PC-3 (cell line): ENCODE results near the gene METRN. TPM values are rescaled to one million over a fixed set of nuclear protein-coding genes. Genes with fewer than 3 reads are reported as not detected.
A peak's percentile ranks its signal among the peaks of the same experiment; 100 is the strongest.

Source experiments
- ATAC-seq: fragments of 200-7000 bp; cut with Tn5 transposase; 2 replicates; pipeline ENCODE4 v1.9.1; 2020; ENCODE audit warnings: mild to moderate bottlenecking, moderate library complexity
- BruUV-seq: library from RNA; stranded (reverse); fragments of 400-500 nt; replicated peaks from 2 replicates; lab custom pipeline; 2021; lab: Mats Ljungman, UMichigan
- CTCF ChIA-PET: fragments of 300-600 bp; sonication (Branson Sonifier 250); formaldehyde crosslinking; loops from one replicate; lab custom pipeline; 2022; ENCODE audit warnings: antibody characterized with exemption; lab: Charles Lee
- POLR2A ChIA-PET: fragments of 300-600 bp; sonication (Branson Sonifier 250); formaldehyde crosslinking; loops from one replicate; lab custom pipeline; 2022; ENCODE audit warnings: antibody characterized with exemption; ENCODE audit not compliant: unreplicated experiment; lab: Charles Lee
- DNase-seq: peaks from one replicate; pipeline ENCODE4 v3.0.0-alpha.2; 2015
- H2AFZ ChIP-seq: fragments of 300-600 bp; sonication (generic); 2 replicates; pipeline ENCODE4 v1.6.0; 2016; ENCODE audit warnings: antibody characterized with exemption, low read length
- H3F3A ChIP-seq: fragments of 300-600 bp; sonication (generic); one replicate; pipeline ENCODE4 v1.6.0; 2017; ENCODE audit warnings: antibody characterized with exemption, low read length, control low read depth, mild to moderate bottlenecking; ENCODE audit not compliant: unreplicated experiment
- H3K27ac ChIP-seq: fragments of 300-600 bp; sonication (generic); 2 replicates; pipeline ENCODE4 v1.5.1; 2016; ENCODE audit warnings: mild to moderate bottlenecking, low read length
- H3K27me3 ChIP-seq: fragments of 300-600 bp; sonication (generic); 2 replicates; pipeline ENCODE4 v1.6.1; 2016; ENCODE audit warnings: low read length, mixed read lengths
- H3K36me3 ChIP-seq: fragments of 300-600 bp; sonication (generic); 2 replicates; pipeline ENCODE4 v1.6.1; 2016; ENCODE audit warnings: low read depth, mixed run types, low read length, mixed read lengths
- H3K4me1 ChIP-seq: fragments of 300-600 bp; sonication (generic); 2 replicates; pipeline ENCODE4 v1.5.1; 2016; ENCODE audit warnings: low read length; ENCODE audit not compliant: insufficient read depth
- H3K4me2 ChIP-seq: fragments of 300-600 bp; sonication (generic); 2 replicates; pipeline ENCODE4 v1.6.0; 2016; ENCODE audit warnings: low read length
- H3K4me3 ChIP-seq: fragments of 300-600 bp; sonication (generic); 2 replicates; pipeline ENCODE4 v1.5.1; 2016; ENCODE audit warnings: mild to moderate bottlenecking, low read length, mixed read lengths
- H3K79me2 ChIP-seq: fragments of 300-600 bp; sonication (generic); 2 replicates; pipeline ENCODE4 v1.6.1; 2017; ENCODE audit warnings: low read length, mixed read lengths
- H3K9ac ChIP-seq: fragments of 300-600 bp; sonication (generic); 2 replicates; pipeline ENCODE4 v1.6.0; 2016; ENCODE audit warnings: mild to moderate bottlenecking, low read length
- H3K9me2 ChIP-seq: fragments of 300-600 bp; sonication (generic); replicated peaks from 2 replicates; pipeline ENCODE4 v1.6.1; 2016; ENCODE audit warnings: mixed run types, low read length, mixed read lengths
- H3K9me3 ChIP-seq: fragments of 300-600 bp; sonication (generic); 2 replicates; pipeline ENCODE4 v1.6.1; 2016; ENCODE audit warnings: low read length, mixed read lengths
- H4K20me1 ChIP-seq: fragments of 300-600 bp; sonication (generic); 2 replicates; pipeline ENCODE4 v1.6.1; 2016; ENCODE audit warnings: low read length, mixed read lengths
- EZH2 ChIP-seq: fragments of 300-600 bp; sonication (generic); IDR thresholded peaks from one replicate; pipeline ENCODE4 v1.6.1; 2017; ENCODE audit warnings: antibody characterized with exemption, mild to moderate bottlenecking, low read length; ENCODE audit not compliant: unreplicated experiment
- EZH2phosphoT487 ChIP-seq: fragments of 300-600 bp; sonication (generic); IDR thresholded peaks from 2 replicates; pipeline ENCODE4 v1.6.1; 2018; ENCODE audit warnings: mild to moderate bottlenecking, antibody characterized with exemption, low read length, borderline replicate concordance
- intact Hi-C: fragments of 100-400 bp; cut with micrococcal nuclease; formaldehyde crosslinking; loops from 2 replicates; pipeline ENCODE4 v1.9.0; 2023
- total RNA-seq: library from RNA; depleted of rRNA; stranded (reverse); fragments of >200 nt; gene quantifications from 2 replicates; pipeline ENCODE4 v1.2.3, GENCODE V29; 2014
- TF ChIP-seq, protein P1 (sequence below): fragments of 300-600 bp; sonication (generic); conservative IDR thresholded peaks from 2 replicates; pipeline ENCODE4 v1.5.1; 2017; ENCODE audit warnings: antibody characterized with exemption, low read depth, mild to moderate bottlenecking, low read length

The METRN gene
- total RNA-seq, 1 experiment from 2014 or later = 320 TPM

DNA sequence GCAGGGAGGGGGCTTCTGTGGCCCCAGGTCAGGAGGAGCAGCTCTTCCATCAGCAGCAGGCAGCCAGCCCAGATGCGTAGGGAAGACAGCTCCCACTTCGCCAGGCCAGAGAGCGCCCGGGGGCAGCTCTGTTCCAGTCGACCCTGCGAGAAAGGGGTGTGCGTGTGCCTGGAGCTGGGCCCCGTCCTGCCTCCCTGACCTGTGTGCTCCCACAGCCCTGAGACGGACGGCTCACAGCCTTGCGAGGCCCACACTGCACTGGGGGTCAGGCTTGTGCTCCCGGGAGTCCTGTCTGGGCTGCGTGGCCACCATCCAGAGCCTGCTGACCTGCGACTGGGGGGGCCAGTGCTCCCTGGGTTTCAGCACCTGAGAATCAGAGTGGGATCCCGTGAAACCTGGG is 45.1 kb downstream of the METRN start:
- intact Hi-C loops = no loop called here
- BruUV-seq = TSS peak; percentile 24
- no peaks in the 10 kb centered on the region for H4K20me1 ChIP-seq
- H3K4me2 ChIP-seq = no peak overlapping the region
- no peak overlapping the region for H2AFZ ChIP-seq
- H3F3A ChIP-seq = no peaks in the 10 kb centered on the region
- H3K9me2 ChIP-seq = no peaks in the 10 kb centered on the region
- no peak overlapping the region for H3K27ac ChIP-seq
- no peaks in the 10 kb centered on the region for H3K36me3 ChIP-seq
- peaks cover 13% of the 10 kb centered on the region for H3K4me1 ChIP-seq
- no peak for ATAC-seq
- TF ChIP-seq EZH2 (no peak), EZH2phosphoT487 (no peak)
- TF ChIP-seq, protein P1, sequence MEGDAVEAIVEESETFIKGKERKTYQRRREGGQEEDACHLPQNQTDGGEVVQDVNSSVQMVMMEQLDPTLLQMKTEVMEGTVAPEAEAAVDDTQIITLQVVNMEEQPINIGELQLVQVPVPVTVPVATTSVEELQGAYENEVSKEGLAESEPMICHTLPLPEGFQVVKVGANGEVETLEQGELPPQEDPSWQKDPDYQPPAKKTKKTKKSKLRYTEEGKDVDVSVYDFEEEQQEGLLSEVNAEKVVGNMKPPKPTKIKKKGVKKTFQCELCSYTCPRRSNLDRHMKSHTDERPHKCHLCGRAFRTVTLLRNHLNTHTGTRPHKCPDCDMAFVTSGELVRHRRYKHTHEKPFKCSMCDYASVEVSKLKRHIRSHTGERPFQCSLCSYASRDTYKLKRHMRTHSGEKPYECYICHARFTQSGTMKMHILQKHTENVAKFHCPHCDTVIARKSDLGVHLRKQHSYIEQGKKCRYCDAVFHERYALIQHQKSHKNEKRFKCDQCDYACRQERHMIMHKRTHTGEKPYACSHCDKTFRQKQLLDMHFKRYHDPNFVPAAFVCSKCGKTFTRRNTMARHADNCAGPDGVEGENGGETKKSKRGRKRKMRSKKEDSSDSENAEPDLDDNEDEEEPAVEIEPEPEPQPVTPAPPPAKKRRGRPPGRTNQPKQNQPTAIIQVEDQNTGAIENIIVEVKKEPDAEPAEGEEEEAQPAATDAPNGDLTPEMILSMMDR = no peak
- H3K27me3 ChIP-seq = no peaks in the 10 kb centered on the region
- H3K9me3 ChIP-seq = no peaks in the 10 kb centered on the region
- no peak overlapping the region; the same call in 1 of the 2 replicates for H3K9ac ChIP-seq
- ChIA-PET CTCF (no interaction called here), POLR2A (no interaction called here)
- DNase-seq = no peak
- no peaks in the 10 kb centered on the region for H3K79me2 ChIP-seq
- H3K4me3 ChIP-seq = no peak overlapping the region

DNA sequence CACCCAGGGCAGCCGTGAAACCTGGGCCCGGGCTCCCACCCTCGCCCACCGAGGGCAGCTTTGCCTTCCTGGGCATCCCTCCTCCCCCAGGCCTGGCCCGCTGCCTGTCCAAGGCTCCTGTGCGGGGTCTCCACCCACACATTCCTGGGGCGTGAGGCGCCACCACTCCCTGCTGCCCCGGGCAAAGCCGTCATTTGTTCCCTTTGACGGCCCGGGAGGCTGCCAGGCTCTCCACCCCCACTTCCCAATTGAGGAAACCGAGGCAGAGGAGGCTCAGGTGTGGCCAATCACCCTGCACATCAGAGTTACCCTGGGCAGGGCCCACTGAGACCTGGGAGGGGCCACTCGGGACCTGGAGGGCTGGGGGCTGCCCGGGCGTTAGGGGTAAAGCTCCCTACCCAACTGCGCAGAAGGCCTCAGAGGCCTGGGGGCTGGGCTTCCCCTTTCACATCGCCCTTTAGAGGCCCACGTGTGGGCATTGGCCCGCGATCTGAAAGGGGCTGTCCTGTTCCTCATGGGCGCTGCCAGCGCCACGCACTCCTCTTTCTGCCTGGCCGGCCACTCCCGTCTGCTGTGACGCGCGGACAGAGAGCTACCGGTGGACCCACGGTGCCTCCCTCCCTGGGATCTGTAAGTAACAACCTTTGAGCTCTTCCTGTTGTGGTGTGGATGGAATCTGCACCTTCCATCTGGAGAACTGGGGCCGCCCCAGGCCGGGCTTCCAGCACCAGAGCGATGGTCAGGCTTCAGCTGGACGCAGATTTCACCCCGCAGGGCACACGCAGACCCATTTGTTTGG is 45.8 kb downstream of the METRN start, which contains the start of gene MSLN:
Gene MSLN, plus strand, starts transcription at position 190 of the 799 bp plus-strand sequence. CDS start 1,947 bp downstream, outside the sequence.
- POLR2A ChIA-PET = no interaction called here
- H2AFZ ChIP-seq = 0 out of 2 replicates have a peak within 1 kb of the TSS, but pooled peaks have one; percentile 18
- H3K9me3 ChIP-seq = no peaks in the 10 kb centered on the region
- CTCF ChIA-PET = no interaction called here
- H3F3A ChIP-seq = no peaks in the 10 kb centered on the region
- H3K4me1 ChIP-seq = peaks cover 13% of the 10 kb centered on the region
- TSS peak; percentile 88 for BruUV-seq
- H3K4me2 ChIP-seq = peak within 1 kb of the TSS; percentile 49
- intact Hi-C loops = no loop called here
- no peaks in the 10 kb centered on the region for H4K20me1 ChIP-seq
- no peak within 1 kb of the TSS; the same call in 1 of the 2 replicates for H3K9ac ChIP-seq
- no peaks in the 10 kb centered on the region for H3K79me2 ChIP-seq
- H3K4me3 ChIP-seq = no peak within 1 kb of the TSS
- no peaks in the 10 kb centered on the region for H3K9me2 ChIP-seq
- DNase-seq (peak; percentile 72), ATAC-seq (peak; percentile 79)
- no peaks in the 10 kb centered on the region for H3K27me3 ChIP-seq
- H3K27ac ChIP-seq = no peak within 1 kb of the TSS
- TF ChIP-seq EZH2 (no peak), EZH2phosphoT487 (no peak)
- TF ChIP-seq, protein P1 = no peak
- H3K36me3 ChIP-seq = no peaks in the 10 kb centered on the region
